HepG2 (cell line): ENCODE measurements around the gene AFF1. TPM values are rescaled to one million over a fixed set of nuclear protein-coding genes. Genes with fewer than 3 reads are reported as not detected.

Source experiments
- ARNTL ChIP-seq: sonication (generic); formaldehyde crosslinking; IDR thresholded peaks from 2 replicates; pipeline ENCODE4 v1.4.0; 2020; ENCODE audit warnings: mild to moderate bottlenecking, missing genetic modification reagents
- HIVEP1 ChIP-seq: sonication (generic); formaldehyde crosslinking; IDR thresholded peaks from 2 replicates; pipeline ENCODE4 v1.4.0; 2020; ENCODE audit warnings: mild to moderate bottlenecking, missing genetic modification reagents
- MAF1 ChIP-seq: sonication (generic); formaldehyde crosslinking; IDR thresholded peaks from 2 replicates; pipeline ENCODE4 v1.5.0; 2020; ENCODE audit warnings: missing genetic modification reagents, borderline replicate concordance
- MATR3 ChIP-seq: sonication (generic); formaldehyde crosslinking; IDR thresholded peaks from 2 replicates; pipeline ENCODE4 v1.4.0; 2020; ENCODE audit warnings: missing genetic modification reagents
- PATZ1 ChIP-seq: sonication (generic); formaldehyde crosslinking; IDR thresholded peaks from 2 replicates; pipeline ENCODE4 v1.4.0; 2020; ENCODE audit warnings: missing genetic modification reagents
- RFX3 ChIP-seq: IDR thresholded peaks from 2 replicates; pipeline ENCODE4 v1.6.1; 2016; ENCODE audit warnings: missing biosample characterization, missing genetic modification reagents
- SATB2 ChIP-seq: sonication (generic); formaldehyde crosslinking; IDR thresholded peaks from 2 replicates; pipeline ENCODE4 v1.5.0; 2020; ENCODE audit warnings: missing genetic modification reagents
- SRSF9 ChIP-seq: fragments of 200-400 bp; formaldehyde crosslinking; IDR thresholded peaks from 2 replicates; pipeline ENCODE4 v1.6.1; 2018; ENCODE audit warnings: borderline replicate concordance, mild to moderate bottlenecking, low read depth, low read length; ENCODE audit not compliant: insufficient read depth, poor library complexity, severe bottlenecking
- ZFAT ChIP-seq: sonication (generic); formaldehyde crosslinking; conservative IDR thresholded peaks from 2 replicates; pipeline ENCODE4 v1.8.1; 2023; ENCODE audit warnings: missing genetic modification reagents, inconsistent platforms
- ZFP36L1 ChIP-seq: sonication (generic); formaldehyde crosslinking; IDR thresholded peaks from 2 replicates; pipeline ENCODE4 v1.8.0; 2022; ENCODE audit warnings: mild to moderate bottlenecking, missing genetic modification reagents, moderate library complexity
- ZNF253 ChIP-seq: sonication (generic); formaldehyde crosslinking; IDR thresholded peaks from 2 replicates; pipeline ENCODE4 v1.8.0; 2022; ENCODE audit warnings: mild to moderate bottlenecking, missing genetic modification reagents, borderline replicate concordance
- ZNF260 ChIP-seq: sonication (generic); formaldehyde crosslinking; IDR thresholded peaks from 2 replicates; pipeline ENCODE4 v1.4.0; 2020; ENCODE audit warnings: missing genetic modification reagents, low read depth, mild to moderate bottlenecking, borderline replicate concordance
- ZNF33B ChIP-seq: sonication (generic); formaldehyde crosslinking; IDR thresholded peaks from 2 replicates; pipeline ENCODE4 v1.5.1; 2020; ENCODE audit warnings: mild to moderate bottlenecking, missing genetic modification reagents
- ZNF367 ChIP-seq: sonication (generic); formaldehyde crosslinking; IDR thresholded peaks from 2 replicates; pipeline ENCODE4 v1.4.0; 2020; ENCODE audit warnings: missing genetic modification reagents, borderline replicate concordance
- ZNF619 ChIP-seq: sonication (generic); formaldehyde crosslinking; IDR thresholded peaks from 2 replicates; pipeline ENCODE4 v1.4.0; 2020; ENCODE audit warnings: mild to moderate bottlenecking, missing genetic modification reagents
- ZNF740 ChIP-seq: sonication (generic); formaldehyde crosslinking; IDR thresholded peaks from 2 replicates; pipeline ENCODE4 v1.4.0; 2020; ENCODE audit warnings: missing genetic modification reagents
- polyA plus RNA-seq, 8 experiments: library from polyadenylated mRNA; depleted of rRNA in 3 of 8; stranded (reverse) in 7 of 8; unstranded in 1 of 8; fragments of >200 nt; fragmentation: Illumina TruSeq in 4 of 8; extraction: Trizol in 4 of 8; gene quantifications; 2 replicates each; pipeline versions ENCODE4 v1.2.1 to v1.2.3, GENCODE V29; 2011 to 2016; ENCODE audit warnings: low read depth in 4 of 8, missing spikeins in 1 of 8, mixed read lengths in 1 of 8; ENCODE audit not compliant: insufficient read depth in 1 of 8
- total RNA-seq, 5 experiments: library from RNA; depleted of rRNA; stranded (reverse); fragments of >200 nt; fragmentation: Illumina TruSeq; extraction: Trizol; gene quantifications; 2 replicates each; pipeline ENCODE4 v1.2.3, GENCODE V29; 2016; ENCODE audit warnings: low read depth in 1 of 5
- TF ChIP-seq, protein P1 (sequence below): fragments of 450-650 bp; IDR thresholded peaks from 2 replicates; pipeline ENCODE4 v1.6.1; 2017
- TF ChIP-seq, protein P2 (sequence below): sonication (generic); formaldehyde crosslinking; conservative IDR thresholded peaks from 2 replicates; pipeline ENCODE4 v1.4.0; 2020; ENCODE audit warnings: missing genetic modification reagents

AFF1 gene
- total and polyA plus RNA-seq, 2 of the 13 experiments (the other 11 are each of a cell fraction or from before 2014, with no cell fraction given), result 15.5 to 15.9 TPM

DNA sequence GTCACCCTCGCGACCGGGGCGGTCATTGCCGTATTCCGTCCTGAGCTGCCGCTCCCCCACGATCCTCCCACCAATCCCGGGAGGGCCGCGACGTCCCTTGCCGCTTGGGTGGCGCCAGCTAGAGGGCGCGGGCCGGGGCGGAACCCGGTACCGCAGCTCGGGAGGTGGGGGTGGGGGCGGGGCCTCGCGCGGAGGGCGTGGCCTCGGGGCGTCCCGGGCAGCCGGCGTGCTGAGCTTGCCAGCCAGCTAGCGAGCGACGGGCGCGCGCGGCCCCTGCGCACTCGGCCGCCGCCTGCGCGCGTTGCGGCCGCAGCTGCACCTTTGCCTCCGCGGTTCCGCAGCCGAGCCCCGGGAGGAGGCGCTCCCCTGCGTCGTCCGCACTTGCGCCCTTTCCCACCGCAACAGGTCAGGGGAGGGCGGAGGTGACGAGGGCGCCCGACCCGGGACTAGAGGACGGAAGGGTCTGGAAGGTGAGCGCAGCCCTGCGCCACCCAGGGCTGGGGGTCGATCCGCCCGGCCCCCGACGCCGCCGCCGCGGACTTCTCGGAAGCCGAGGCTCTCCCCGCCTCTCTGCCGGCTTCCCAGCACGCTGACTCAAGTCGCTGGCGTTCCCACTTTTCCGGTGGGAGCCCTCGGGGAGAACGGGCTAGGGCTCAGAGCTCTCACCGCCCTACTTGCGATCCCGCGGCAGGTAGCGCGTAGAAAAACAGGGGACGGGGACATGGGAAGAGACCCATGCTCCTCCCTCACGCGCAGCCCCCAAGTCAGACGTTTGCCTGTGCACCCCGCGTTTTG is at the start of gene AFF1 (continued):
- TF ChIP-seq SATB2 (0 out of 2 replicates have a peak, but pooled peaks have one; percentile 36), ZNF253 (CRISPR knock-in tag) (no peak), ZNF33B (CRISPR knock-in tag) (no peak; the same call in 1 of the 2 replicates), PATZ1 (peak; percentile 49), ZNF619 (CRISPR knock-in tag) (no peak), RFX3 (CRISPR knock-in tag) (no peak; the same call in 1 of the 2 replicates), ZNF367 (CRISPR knock-in tag) (no peak; the same call in 1 of the 2 replicates), SRSF9 (no peak), ARNTL (CRISPR knock-in tag) (peak; percentile 67), MAF1 (0 out of 2 replicates have a peak, but pooled peaks have one; percentile 30), ZFP36L1 (no peak), ZFAT (no peak), MATR3 (CRISPR knock-in tag) (no peak), ZNF260 (no peak), HIVEP1 (CRISPR knock-in tag) (peak; percentile 69; the same call in 1 of the 2 replicates), ZNF740 (peak; percentile 88)
- TF ChIP-seq, protein P1, sequence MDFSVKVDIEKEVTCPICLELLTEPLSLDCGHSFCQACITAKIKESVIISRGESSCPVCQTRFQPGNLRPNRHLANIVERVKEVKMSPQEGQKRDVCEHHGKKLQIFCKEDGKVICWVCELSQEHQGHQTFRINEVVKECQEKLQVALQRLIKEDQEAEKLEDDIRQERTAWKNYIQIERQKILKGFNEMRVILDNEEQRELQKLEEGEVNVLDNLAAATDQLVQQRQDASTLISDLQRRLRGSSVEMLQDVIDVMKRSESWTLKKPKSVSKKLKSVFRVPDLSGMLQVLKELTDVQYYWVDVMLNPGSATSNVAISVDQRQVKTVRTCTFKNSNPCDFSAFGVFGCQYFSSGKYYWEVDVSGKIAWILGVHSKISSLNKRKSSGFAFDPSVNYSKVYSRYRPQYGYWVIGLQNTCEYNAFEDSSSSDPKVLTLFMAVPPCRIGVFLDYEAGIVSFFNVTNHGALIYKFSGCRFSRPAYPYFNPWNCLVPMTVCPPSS, result no peak
- TF ChIP-seq, protein P2, sequence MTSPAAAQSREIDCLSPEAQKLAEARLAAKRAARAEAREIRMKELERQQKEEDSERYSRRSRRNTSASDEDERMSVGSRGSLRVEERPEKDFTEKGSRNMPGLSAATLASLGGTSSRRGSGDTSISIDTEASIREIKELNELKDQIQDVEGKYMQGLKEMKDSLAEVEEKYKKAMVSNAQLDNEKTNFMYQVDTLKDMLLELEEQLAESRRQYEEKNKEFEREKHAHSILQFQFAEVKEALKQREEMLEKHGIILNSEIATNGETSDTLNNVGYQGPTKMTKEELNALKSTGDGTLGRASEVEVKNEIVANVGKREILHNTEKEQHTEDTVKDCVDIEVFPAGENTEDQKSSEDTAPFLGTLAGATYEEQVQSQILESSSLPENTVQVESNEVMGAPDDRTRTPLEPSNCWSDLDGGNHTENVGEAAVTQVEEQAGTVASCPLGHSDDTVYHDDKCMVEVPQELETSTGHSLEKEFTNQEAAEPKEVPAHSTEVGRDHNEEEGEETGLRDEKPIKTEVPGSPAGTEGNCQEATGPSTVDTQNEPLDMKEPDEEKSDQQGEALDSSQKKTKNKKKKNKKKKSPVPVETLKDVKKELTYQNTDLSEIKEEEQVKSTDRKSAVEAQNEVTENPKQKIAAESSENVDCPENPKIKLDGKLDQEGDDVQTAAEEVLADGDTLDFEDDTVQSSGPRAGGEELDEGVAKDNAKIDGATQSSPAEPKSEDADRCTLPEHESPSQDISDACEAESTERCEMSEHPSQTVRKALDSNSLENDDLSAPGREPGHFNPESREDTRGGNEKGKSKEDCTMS, result no peak
